A549 (cell line): ENCODE results near the gene RIPPLY1.

ENCODE experiments used
- CHD2 ChIP-seq: fragments of 150-350 bp; IDR thresholded peaks from 2 replicates; pipeline ENCODE4 v1.6.1; 2014; ENCODE audit warnings: low read length; ENCODE audit not compliant: partially characterized antibody
- EHMT2 ChIP-seq: fragments of 200-600 bp; sonication (generic); IDR thresholded peaks from 2 replicates; pipeline ENCODE4 v1.6.1; 2016; ENCODE audit warnings: antibody characterized with exemption, low read depth, mild to moderate bottlenecking, moderate library complexity
- ESRRA ChIP-seq: fragments of 150-350 bp; IDR thresholded peaks from 2 replicates; pipeline ENCODE4 v1.6.1; 2014; ENCODE audit warnings: mild to moderate bottlenecking, low read length, borderline replicate concordance
- GATA3 ChIP-seq: IDR thresholded peaks from 2 replicates; pipeline ENCODE4 v1.6.1; 2012; ENCODE audit warnings: borderline replicate concordance
- JUNB ChIP-seq: fragments of >200 bp; sonication (Bioruptor Twin); formaldehyde crosslinking; IDR thresholded peaks from 2 replicates; pipeline ENCODE4 v1.6.1; 2016
- RAD21 ChIP-seq, 2 experiments: fragments of >200 bp in 1 of 2; sonication (Bioruptor Twin) in 1 of 2; formaldehyde crosslinking in 1 of 2; IDR thresholded peaks in 1 of 2; conservative IDR thresholded peaks in 1 of 2; 2 replicates in 1 of 2; 3 replicates in 1 of 2; pipeline ENCODE4 v1.6.1; 2012 to 2018; ENCODE audit warnings: inconsistent platforms in 1 of 2
- TF ChIP-seq, protein P1 (sequence below): fragments of >200 bp; sonication (Bioruptor Twin); formaldehyde crosslinking; IDR thresholded peaks from 3 replicates; pipeline ENCODE4 v1.6.1; 2016
- TF ChIP-seq, protein P2 (sequence below): fragments of >200 bp; sonication (Bioruptor Twin); formaldehyde crosslinking; IDR thresholded peaks from 3 replicates; pipeline ENCODE4 v1.5.1; 2016

DNA sequence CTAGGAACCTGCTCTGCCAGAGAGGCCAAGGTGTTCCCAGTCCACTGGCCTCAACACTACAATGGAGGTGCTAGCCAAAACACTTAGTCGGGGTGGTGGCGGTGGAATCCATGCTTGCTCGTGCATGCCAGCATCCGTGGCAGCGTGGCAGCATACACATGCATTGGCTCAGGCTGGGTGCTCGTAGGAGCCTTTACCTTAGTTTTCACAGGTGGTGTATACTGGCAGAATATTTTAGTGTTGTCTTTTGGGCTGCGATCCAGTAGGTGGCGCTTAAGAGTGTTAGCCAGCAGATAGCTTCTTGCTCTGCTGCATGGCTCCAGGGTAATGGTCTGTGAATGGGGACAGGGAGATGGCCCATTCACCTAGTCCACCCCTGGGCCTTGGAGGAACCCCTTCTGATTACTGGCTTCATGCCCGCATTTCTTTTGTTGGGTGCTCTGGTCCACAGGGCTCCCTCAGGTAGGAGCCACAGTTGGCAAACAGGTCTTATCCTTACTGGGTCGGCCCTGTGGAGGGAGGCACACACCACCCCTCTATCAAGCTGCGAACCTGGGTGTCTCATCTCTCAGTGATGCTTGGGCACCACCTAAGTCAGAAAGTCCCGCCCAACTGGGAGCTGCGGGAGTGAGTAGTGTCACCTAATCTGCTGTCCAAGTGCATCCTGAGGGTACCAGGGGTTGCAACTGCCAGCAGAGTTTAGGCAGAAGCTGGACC lies 40.0 kb downstream of the RIPPLY1 start:
- TF ChIP-seq, protein P1, sequence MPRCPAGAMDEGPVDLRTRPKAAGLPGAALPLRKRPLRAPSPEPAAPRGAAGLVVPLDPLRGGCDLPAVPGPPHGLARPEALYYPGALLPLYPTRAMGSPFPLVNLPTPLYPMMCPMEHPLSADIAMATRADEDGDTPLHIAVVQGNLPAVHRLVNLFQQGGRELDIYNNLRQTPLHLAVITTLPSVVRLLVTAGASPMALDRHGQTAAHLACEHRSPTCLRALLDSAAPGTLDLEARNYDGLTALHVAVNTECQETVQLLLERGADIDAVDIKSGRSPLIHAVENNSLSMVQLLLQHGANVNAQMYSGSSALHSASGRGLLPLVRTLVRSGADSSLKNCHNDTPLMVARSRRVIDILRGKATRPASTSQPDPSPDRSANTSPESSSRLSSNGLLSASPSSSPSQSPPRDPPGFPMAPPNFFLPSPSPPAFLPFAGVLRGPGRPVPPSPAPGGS, result no peak
- TF ChIP-seq RAD21 (conservative IDR thresholded peaks at IDR 0.05 in 1 of 2, IDR thresholded peaks at IDR 0.05 in 1 of 2), result peak in 1 of 2 experiments; percentile 36; a peak in 2 of 5 replicates
- no peak for TF ChIP-seq JUNB
- TF ChIP-seq, protein P2, sequence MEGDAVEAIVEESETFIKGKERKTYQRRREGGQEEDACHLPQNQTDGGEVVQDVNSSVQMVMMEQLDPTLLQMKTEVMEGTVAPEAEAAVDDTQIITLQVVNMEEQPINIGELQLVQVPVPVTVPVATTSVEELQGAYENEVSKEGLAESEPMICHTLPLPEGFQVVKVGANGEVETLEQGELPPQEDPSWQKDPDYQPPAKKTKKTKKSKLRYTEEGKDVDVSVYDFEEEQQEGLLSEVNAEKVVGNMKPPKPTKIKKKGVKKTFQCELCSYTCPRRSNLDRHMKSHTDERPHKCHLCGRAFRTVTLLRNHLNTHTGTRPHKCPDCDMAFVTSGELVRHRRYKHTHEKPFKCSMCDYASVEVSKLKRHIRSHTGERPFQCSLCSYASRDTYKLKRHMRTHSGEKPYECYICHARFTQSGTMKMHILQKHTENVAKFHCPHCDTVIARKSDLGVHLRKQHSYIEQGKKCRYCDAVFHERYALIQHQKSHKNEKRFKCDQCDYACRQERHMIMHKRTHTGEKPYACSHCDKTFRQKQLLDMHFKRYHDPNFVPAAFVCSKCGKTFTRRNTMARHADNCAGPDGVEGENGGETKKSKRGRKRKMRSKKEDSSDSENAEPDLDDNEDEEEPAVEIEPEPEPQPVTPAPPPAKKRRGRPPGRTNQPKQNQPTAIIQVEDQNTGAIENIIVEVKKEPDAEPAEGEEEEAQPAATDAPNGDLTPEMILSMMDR, result peak; percentile 41
- no peak for TF ChIP-seq ESRRA
- no peak for TF ChIP-seq CHD2
- no peak for TF ChIP-seq GATA3
- no peak for TF ChIP-seq EHMT2
